ENCODE measurements around the gene MBLAC1. TPM values are rescaled to one million over a fixed set of nuclear protein-coding genes. Genes with fewer than 3 reads are reported as not detected.
A peak's percentile ranks its signal among the peaks of the same experiment; 100 is the strongest.

Gene MBLAC1
- total RNA-seq, 1 experiment from 2014 or later = 0.70 TPM

DNA sequence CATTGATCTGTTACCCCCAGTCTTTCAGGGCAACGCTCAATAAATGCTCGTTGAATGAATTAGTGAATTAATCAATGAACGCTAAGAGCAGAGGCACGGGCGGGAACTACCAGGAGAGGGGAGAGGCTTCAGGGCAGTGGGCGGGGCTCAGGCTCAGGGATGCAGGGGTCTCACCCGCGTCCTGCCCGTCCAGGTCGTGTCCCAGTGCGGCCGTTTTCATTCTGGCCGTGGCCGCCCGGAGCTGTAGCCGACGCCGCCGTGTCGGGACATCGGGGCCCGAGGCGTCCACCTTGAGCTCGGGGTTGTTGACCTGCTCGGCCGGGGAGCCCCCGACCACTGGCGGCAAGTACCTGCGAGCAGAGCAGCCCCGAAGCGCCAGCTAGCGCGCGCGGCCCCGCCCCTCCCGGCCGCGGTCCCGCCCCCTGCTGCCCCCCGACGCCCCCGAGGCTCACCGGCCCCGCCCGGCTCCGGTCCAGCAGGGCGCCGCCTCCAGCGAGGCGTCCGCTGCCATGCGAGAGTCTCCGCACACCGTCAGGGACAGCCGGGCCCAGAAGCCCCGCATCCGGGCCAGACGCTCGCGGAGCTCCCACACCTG lies 44.4 kb downstream of the MBLAC1 start:
- Histone ChIP-seq H3K27ac (no peak overlapping the region), H3K9me3 (ENCODE audit: insufficient read depth, low read depth) (no peaks in the 10 kb centered on the region), H3K27me3 (ENCODE audit: insufficient read depth, low read depth) (peaks cover 47% of the 10 kb centered on the region), H3K9me2 (ENCODE audit: insufficient read depth) (no peaks in the 10 kb centered on the region), H4K20me1 (ENCODE audit: insufficient read depth) (no peaks in the 10 kb centered on the region), H2AFZ (no peak overlapping the region), H3K4me2 (peak overlapping the region; percentile 45; the same call in 1 of the 2 replicates), H3F3A (ENCODE audit: insufficient read depth, low read depth) (no peaks in the 10 kb centered on the region; the same call in 1 of the 2 replicates), H3K4me1 (replicated peaks; ENCODE audit: insufficient read depth) (no peaks in the 10 kb centered on the region), H3K4me3 (no peak overlapping the region; the same call in 1 of the 2 replicates), H3K36me3 (ENCODE audit: low read depth) (no peaks in the 10 kb centered on the region), H3K79me2 (ENCODE audit: low read depth) (no peaks in the 10 kb centered on the region)
- intact Hi-C loops (cut with micrococcal nuclease; ENCODE audit: unreplicated experiment) = no loop called here
- BruUV-seq (replicated peaks) = no TSS peak
- POLR2A ChIA-PET (ENCODE audit: unreplicated experiment) = no interaction called here
- no peak for TF ChIP-seq EZH2 (IDR thresholded peaks at IDR 0.05; ENCODE audit: low read depth)
- TF ChIP-seq, protein P1, sequence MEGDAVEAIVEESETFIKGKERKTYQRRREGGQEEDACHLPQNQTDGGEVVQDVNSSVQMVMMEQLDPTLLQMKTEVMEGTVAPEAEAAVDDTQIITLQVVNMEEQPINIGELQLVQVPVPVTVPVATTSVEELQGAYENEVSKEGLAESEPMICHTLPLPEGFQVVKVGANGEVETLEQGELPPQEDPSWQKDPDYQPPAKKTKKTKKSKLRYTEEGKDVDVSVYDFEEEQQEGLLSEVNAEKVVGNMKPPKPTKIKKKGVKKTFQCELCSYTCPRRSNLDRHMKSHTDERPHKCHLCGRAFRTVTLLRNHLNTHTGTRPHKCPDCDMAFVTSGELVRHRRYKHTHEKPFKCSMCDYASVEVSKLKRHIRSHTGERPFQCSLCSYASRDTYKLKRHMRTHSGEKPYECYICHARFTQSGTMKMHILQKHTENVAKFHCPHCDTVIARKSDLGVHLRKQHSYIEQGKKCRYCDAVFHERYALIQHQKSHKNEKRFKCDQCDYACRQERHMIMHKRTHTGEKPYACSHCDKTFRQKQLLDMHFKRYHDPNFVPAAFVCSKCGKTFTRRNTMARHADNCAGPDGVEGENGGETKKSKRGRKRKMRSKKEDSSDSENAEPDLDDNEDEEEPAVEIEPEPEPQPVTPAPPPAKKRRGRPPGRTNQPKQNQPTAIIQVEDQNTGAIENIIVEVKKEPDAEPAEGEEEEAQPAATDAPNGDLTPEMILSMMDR (conservative IDR thresholded peaks at IDR 0.05) = no peak
- CTCF ChIA-PET = no interaction called here
- DNase-seq = no peak

DNA sequence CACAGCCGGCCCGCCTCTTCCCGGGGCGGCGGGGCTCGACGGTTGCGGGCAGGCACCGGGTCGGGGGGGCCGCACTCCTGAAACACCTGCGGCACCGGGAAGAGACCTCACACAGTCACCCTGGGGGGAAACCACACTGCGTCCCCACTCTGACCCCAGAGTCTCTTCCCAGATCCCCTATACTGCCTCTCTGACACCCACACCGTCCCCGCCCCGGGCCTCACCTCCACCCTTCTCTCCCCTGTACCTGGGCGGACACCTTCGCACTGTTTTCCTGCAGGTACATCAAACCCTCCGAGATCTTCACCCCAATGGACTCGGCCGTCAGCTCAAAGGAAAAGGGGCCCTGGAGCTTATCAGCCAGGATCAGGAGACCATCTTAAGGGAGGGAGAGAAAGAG lies 45.1 kb downstream of the MBLAC1 start:
- Histone ChIP-seq H3K9me2 (ENCODE audit: insufficient read depth) (no peaks in the 10 kb centered on the region), H3K4me1 (replicated peaks; ENCODE audit: insufficient read depth) (0 out of 2 replicates have a peak, but pooled peaks cover 5% of the 10 kb centered on the region), H3K27me3 (ENCODE audit: insufficient read depth, low read depth) (peaks cover 41% of the 10 kb centered on the region), H2AFZ (no peak overlapping the region), H3K4me2 (no peak overlapping the region), H4K20me1 (ENCODE audit: insufficient read depth) (no peaks in the 10 kb centered on the region), H3K79me2 (ENCODE audit: low read depth) (no peaks in the 10 kb centered on the region), H3K36me3 (ENCODE audit: low read depth) (no peaks in the 10 kb centered on the region), H3K27ac (no peak overlapping the region), H3F3A (ENCODE audit: insufficient read depth, low read depth) (peaks cover 2% of the 10 kb centered on the region; the same call in 1 of the 2 replicates), H3K9me3 (ENCODE audit: insufficient read depth, low read depth) (no peaks in the 10 kb centered on the region), H3K4me3 (no peak overlapping the region)
- ChIA-PET POLR2A (ENCODE audit: unreplicated experiment) (no interaction called here), CTCF (no interaction called here)
- TF ChIP-seq, protein P1 (conservative IDR thresholded peaks at IDR 0.05) = no peak
- TF ChIP-seq EZH2 (IDR thresholded peaks at IDR 0.05; ENCODE audit: low read depth) = no peak
- no TSS peak for BruUV-seq (replicated peaks)
- intact Hi-C loops (cut with micrococcal nuclease; ENCODE audit: unreplicated experiment) = no loop called here
- DNase-seq = no peak

DNA sequence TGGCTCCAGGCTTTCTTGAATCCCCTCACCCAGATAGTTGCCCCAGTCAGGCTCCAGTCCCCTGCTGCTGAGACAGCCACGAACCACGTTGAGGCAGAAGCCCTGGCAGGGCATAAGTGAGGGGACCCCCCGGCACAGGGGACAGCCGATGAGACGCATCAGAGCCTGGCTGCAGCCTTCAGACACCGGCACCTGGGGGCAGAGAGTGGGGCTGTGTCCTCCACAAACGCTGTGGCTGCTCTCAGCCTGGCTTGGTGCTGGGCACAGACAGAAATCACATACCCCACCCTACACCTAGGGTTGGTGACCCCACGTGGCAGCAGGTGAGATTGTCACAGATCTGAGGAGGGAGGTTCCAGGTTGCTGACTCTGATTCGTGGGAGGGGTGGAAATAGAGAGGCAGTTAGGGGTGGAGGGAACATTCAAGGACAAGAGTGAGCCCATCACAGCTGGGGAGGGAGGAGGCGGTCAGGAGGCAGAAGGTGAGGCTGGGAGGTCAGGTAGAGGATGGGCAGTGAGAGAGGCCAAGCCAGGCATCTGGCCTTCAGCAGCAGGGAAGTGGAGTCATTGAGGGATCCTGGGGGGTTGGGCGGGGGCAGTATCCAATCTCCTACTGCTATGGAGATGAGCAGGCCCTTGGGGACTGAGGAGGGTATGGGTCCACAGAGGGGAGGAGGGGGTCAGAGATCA lies 47.2 kb downstream of the MBLAC1 start:
- Histone ChIP-seq H3K9me2 (ENCODE audit: insufficient read depth) (no peaks in the 10 kb centered on the region), H2AFZ (no peak overlapping the region), H3K79me2 (ENCODE audit: low read depth) (no peaks in the 10 kb centered on the region), H3F3A (ENCODE audit: insufficient read depth, low read depth) (peaks cover 2% of the 10 kb centered on the region; the same call in 1 of the 2 replicates), H4K20me1 (ENCODE audit: insufficient read depth) (no peaks in the 10 kb centered on the region), H3K27ac (no peak overlapping the region), H3K4me1 (replicated peaks; ENCODE audit: insufficient read depth) (0 out of 2 replicates have a peak, but pooled peaks cover 6% of the 10 kb centered on the region), H3K9me3 (ENCODE audit: insufficient read depth, low read depth) (no peaks in the 10 kb centered on the region), H3K36me3 (ENCODE audit: low read depth) (no peaks in the 10 kb centered on the region), H3K4me3 (no peak overlapping the region), H3K4me2 (no peak overlapping the region), H3K27me3 (ENCODE audit: insufficient read depth, low read depth) (peaks cover 22% of the 10 kb centered on the region)
- TF ChIP-seq, protein P1 (conservative IDR thresholded peaks at IDR 0.05) = no peak; the same call in 1 of the 2 replicates
- ChIA-PET POLR2A (ENCODE audit: unreplicated experiment) (no interaction called here), CTCF (interaction anchor here (0.7 kb wide), 1 partner anchor 195 kb away, joined by 3 read pairs; no protein-coding TSS in a partner anchor)
- DNase-seq = no peak
- BruUV-seq (replicated peaks) = no TSS peak
- intact Hi-C loops (cut with micrococcal nuclease; ENCODE audit: unreplicated experiment) = no loop called here
